ENCODE measurements around the gene LSM5.

- TF ChIP-seq, protein P1, sequence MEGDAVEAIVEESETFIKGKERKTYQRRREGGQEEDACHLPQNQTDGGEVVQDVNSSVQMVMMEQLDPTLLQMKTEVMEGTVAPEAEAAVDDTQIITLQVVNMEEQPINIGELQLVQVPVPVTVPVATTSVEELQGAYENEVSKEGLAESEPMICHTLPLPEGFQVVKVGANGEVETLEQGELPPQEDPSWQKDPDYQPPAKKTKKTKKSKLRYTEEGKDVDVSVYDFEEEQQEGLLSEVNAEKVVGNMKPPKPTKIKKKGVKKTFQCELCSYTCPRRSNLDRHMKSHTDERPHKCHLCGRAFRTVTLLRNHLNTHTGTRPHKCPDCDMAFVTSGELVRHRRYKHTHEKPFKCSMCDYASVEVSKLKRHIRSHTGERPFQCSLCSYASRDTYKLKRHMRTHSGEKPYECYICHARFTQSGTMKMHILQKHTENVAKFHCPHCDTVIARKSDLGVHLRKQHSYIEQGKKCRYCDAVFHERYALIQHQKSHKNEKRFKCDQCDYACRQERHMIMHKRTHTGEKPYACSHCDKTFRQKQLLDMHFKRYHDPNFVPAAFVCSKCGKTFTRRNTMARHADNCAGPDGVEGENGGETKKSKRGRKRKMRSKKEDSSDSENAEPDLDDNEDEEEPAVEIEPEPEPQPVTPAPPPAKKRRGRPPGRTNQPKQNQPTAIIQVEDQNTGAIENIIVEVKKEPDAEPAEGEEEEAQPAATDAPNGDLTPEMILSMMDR (IDR thresholded peaks at IDR 0.05): no peak
- TF ChIP-seq POLR2A (IDR thresholded peaks at IDR 0.05): no peak
Observed at GRCh38 chr7:32453341-32454011, 36.7 kb downstream of the LSM5 start.

Data from ovary (tissue), 3 donors.